ENCODE data around the gene CERKL. TPM values are rescaled to one million over a fixed set of nuclear protein-coding genes. Genes with fewer than 3 reads are reported as not detected.

CERKL gene
- total RNA-seq, 2 experiments from 2014 or later, result not detected

- H3K27ac ChIP-seq (ENCODE audit: low read depth, low read length, poor library complexity, severe bottlenecking), result no peak overlapping the region
- no peak overlapping the region for H3K4me3 ChIP-seq (ENCODE audit: low read depth, low read length, poor library complexity, severe bottlenecking)
- no TSS peak for BruUV-seq (replicated peaks)
- no peaks in the 10 kb centered on the region for H4K20me1 ChIP-seq (ENCODE audit: insufficient read depth, low read length)
- no peak overlapping the region for H3K4me2 ChIP-seq (ENCODE audit: low read length)
- H3K9me2 ChIP-seq (ENCODE audit: insufficient read depth, low read length), result no peaks in the 10 kb centered on the region
- H2AFZ ChIP-seq (ENCODE audit: low read length), result no peak overlapping the region
- H3K4me1 ChIP-seq (ENCODE audit: insufficient read depth, low read length, poor library complexity, severe bottlenecking), result no peaks in the 10 kb centered on the region
- ChIA-PET POLR2A (interaction anchor here (1.4 kb wide), 1 partner anchor 14 kb away, joined by 3 read pairs; no protein-coding TSS in a partner anchor), CTCF (ENCODE audit: unreplicated experiment) (no interaction called here)
- no peak for DNase-seq (ENCODE audit: low spot score)
- no peaks in the 10 kb centered on the region for H3K79me2 ChIP-seq (ENCODE audit: insufficient read depth, low read depth, low read length)
- no peaks in the 10 kb centered on the region for H3K9me3 ChIP-seq (ENCODE audit: low read length)
- TF ChIP-seq CTCF (conservative IDR thresholded peaks at IDR 0.05; ENCODE audit: low read length), result no peak
- no peak for TF ChIP-seq EZH2phosphoT487 (IDR thresholded peaks at IDR 0.05; ENCODE audit: borderline replicate concordance, low read depth, low read length)
- intact Hi-C loops (cut with micrococcal nuclease; ENCODE audit: unreplicated experiment), result no loop called here
- no peaks in the 10 kb centered on the region for H3K36me3 ChIP-seq (ENCODE audit: insufficient read depth, low read length)
These were observed 3.3 kb upstream of the CERKL start for GRCh38 chr2:181660181-181660580.

- H3K79me2 ChIP-seq (ENCODE audit: insufficient read depth, low read depth, low read length), result no peaks in the 10 kb centered on the region
These were observed 1.5 kb upstream of the CERKL start for GRCh38 chr2:181658444-181658843.

More at GRCh38 chr2:181658444-181658843, 1.5 kb upstream of the CERKL start:
- H4K20me1 ChIP-seq (ENCODE audit: insufficient read depth, low read length), result no peaks in the 10 kb centered on the region
- intact Hi-C loops (cut with micrococcal nuclease; ENCODE audit: unreplicated experiment), result no loop called here
- H3K9me3 ChIP-seq (ENCODE audit: low read length), result no peaks in the 10 kb centered on the region
- CTCF ChIA-PET (ENCODE audit: unreplicated experiment), result interaction anchor here (1.4 kb wide), 1 partner anchor 72 kb away, joined by 4 read pairs; no protein-coding TSS in a partner anchor
- no peaks in the 10 kb centered on the region for H3K9me2 ChIP-seq (ENCODE audit: insufficient read depth, low read length)
- H3K4me1 ChIP-seq (ENCODE audit: insufficient read depth, low read length, poor library complexity, severe bottlenecking), result no peaks in the 10 kb centered on the region
- no peak overlapping the region for H2AFZ ChIP-seq (ENCODE audit: low read length)
- DNase-seq (ENCODE audit: low spot score), result no peak
- no peak overlapping the region for H3K27ac ChIP-seq (ENCODE audit: low read depth, low read length, poor library complexity, severe bottlenecking)
- H3K4me2 ChIP-seq (ENCODE audit: low read length), result no peak overlapping the region
- no peaks in the 10 kb centered on the region for H3K36me3 ChIP-seq (ENCODE audit: insufficient read depth, low read length)
- POLR2A ChIA-PET, result interaction anchor here (0.5 to 1.6 kb wide), 8 partner anchors 10 to 699 kb away, joined by 3 to 7 read pairs (median 4); no protein-coding TSS in a partner anchor
- BruUV-seq (replicated peaks), result no TSS peak
- TF ChIP-seq EZH2phosphoT487 (IDR thresholded peaks at IDR 0.05; ENCODE audit: borderline replicate concordance, low read depth, low read length), result no peak
- TF ChIP-seq CTCF (conservative IDR thresholded peaks at IDR 0.05; ENCODE audit: low read length), result no peak
- no peak overlapping the region for H3K4me3 ChIP-seq (ENCODE audit: low read depth, low read length, poor library complexity, severe bottlenecking)
